ENCODE measurements around the gene CALHM5. TPM values are rescaled to one million over a fixed set of nuclear protein-coding genes. Genes with fewer than 3 reads are reported as not detected.

CALHM5 gene
- total RNA-seq, 1 experiment from 2014 or later = not detected

GRCh38 chr6:116522896-116523295, 11.5 kb downstream of the CALHM5 start:
- Histone ChIP-seq H4K20me1 (ENCODE audit: insufficient read depth) (no peaks in the 10 kb centered on the region), H3K4me1 (replicated peaks; ENCODE audit: insufficient read depth) (no peaks in the 10 kb centered on the region), H3K27me3 (ENCODE audit: insufficient read depth, low read depth) (no peaks in the 10 kb centered on the region), H3K79me2 (ENCODE audit: low read depth) (no peaks in the 10 kb centered on the region), H3K27ac (no peak overlapping the region), H3K9me2 (ENCODE audit: insufficient read depth) (no peaks in the 10 kb centered on the region), H3K4me3 (no peak overlapping the region), H3F3A (ENCODE audit: insufficient read depth, low read depth) (no peaks in the 10 kb centered on the region), H2AFZ (no peak overlapping the region), H3K9me3 (ENCODE audit: insufficient read depth, low read depth) (no peaks in the 10 kb centered on the region), H3K36me3 (ENCODE audit: low read depth) (no peaks in the 10 kb centered on the region), H3K4me2 (no peak overlapping the region)
- TF ChIP-seq EZH2 (IDR thresholded peaks at IDR 0.05; ENCODE audit: low read depth) (no peak), CTCF (conservative IDR thresholded peaks at IDR 0.05) (no peak)
- intact Hi-C loops (cut with micrococcal nuclease; ENCODE audit: unreplicated experiment) = no loop called here
- DNase-seq = no peak
- POLR2A ChIA-PET (ENCODE audit: unreplicated experiment) = no interaction called here
- CTCF ChIA-PET = no interaction called here
- BruUV-seq (replicated peaks) = no TSS peak

- Histone ChIP-seq H3K9me2 (ENCODE audit: insufficient read depth) (no peaks in the 10 kb centered on the region), H4K20me1 (ENCODE audit: insufficient read depth) (no peaks in the 10 kb centered on the region), H3K27me3 (ENCODE audit: insufficient read depth, low read depth) (no peaks in the 10 kb centered on the region), H3K9me3 (ENCODE audit: insufficient read depth, low read depth) (no peaks in the 10 kb centered on the region), H2AFZ (no peak overlapping the region), H3K4me2 (no peak overlapping the region), H3K79me2 (ENCODE audit: low read depth) (no peaks in the 10 kb centered on the region), H3K36me3 (ENCODE audit: low read depth) (no peaks in the 10 kb centered on the region), H3K27ac (no peak overlapping the region), H3F3A (ENCODE audit: insufficient read depth, low read depth) (no peaks in the 10 kb centered on the region), H3K4me3 (no peak overlapping the region), H3K4me1 (replicated peaks; ENCODE audit: insufficient read depth) (no peaks in the 10 kb centered on the region)
- BruUV-seq (replicated peaks) = no TSS peak
- DNase-seq = no peak
- intact Hi-C loops (cut with micrococcal nuclease; ENCODE audit: unreplicated experiment) = no loop called here
- TF ChIP-seq CTCF (conservative IDR thresholded peaks at IDR 0.05) (no peak), EZH2 (IDR thresholded peaks at IDR 0.05; ENCODE audit: low read depth) (no peak)
- POLR2A ChIA-PET (ENCODE audit: unreplicated experiment) = no interaction called here
- CTCF ChIA-PET = no interaction called here
Observed at GRCh38 chr6:116524236-116524635, 12.8 kb downstream of the CALHM5 start.

GRCh38 chr6:116528133-116528532, 16.7 kb downstream of the CALHM5 start:
- Histone ChIP-seq H4K20me1 (ENCODE audit: insufficient read depth) (no peaks in the 10 kb centered on the region), H3F3A (ENCODE audit: insufficient read depth, low read depth) (no peaks in the 10 kb centered on the region), H3K9me2 (ENCODE audit: insufficient read depth) (no peaks in the 10 kb centered on the region), H3K79me2 (ENCODE audit: low read depth) (no peaks in the 10 kb centered on the region), H3K27me3 (ENCODE audit: insufficient read depth, low read depth) (no peaks in the 10 kb centered on the region), H2AFZ (no peak overlapping the region), H3K4me1 (replicated peaks; ENCODE audit: insufficient read depth) (no peaks in the 10 kb centered on the region), H3K36me3 (ENCODE audit: low read depth) (no peaks in the 10 kb centered on the region), H3K4me2 (no peak overlapping the region), H3K4me3 (no peak overlapping the region), H3K27ac (no peak overlapping the region), H3K9me3 (ENCODE audit: insufficient read depth, low read depth) (no peaks in the 10 kb centered on the region)
- BruUV-seq (replicated peaks) = no TSS peak
- ChIA-PET POLR2A (ENCODE audit: unreplicated experiment) (no interaction called here), CTCF (no interaction called here)
- intact Hi-C loops (cut with micrococcal nuclease; ENCODE audit: unreplicated experiment) = no loop called here
- no peak for TF ChIP-seq EZH2 (IDR thresholded peaks at IDR 0.05; ENCODE audit: low read depth)
- no peak for TF ChIP-seq CTCF (conservative IDR thresholded peaks at IDR 0.05)
- DNase-seq = no peak

Data from PC-9 (cell line).